IMR-90 (cell line): ENCODE results near the gene CACNA2D4. TPM values are rescaled to one million over a fixed set of nuclear protein-coding genes. Genes with fewer than 3 reads are reported as not detected.

Experiments used
- ATAC-seq: fragments of 200-7000 bp; cut with Tn5 transposase; 2 replicates; pipeline ENCODE4 v1.9.1; 2020; ENCODE audit warnings: low read depth, mild to moderate bottlenecking, moderate library complexity
- BruUV-seq: library from RNA; stranded (reverse); fragments of 400-500 nt; replicated peaks from 2 replicates; lab custom pipeline; 2021; lab: Mats Ljungman, UMichigan
- CTCF ChIA-PET: fragments of 300-600 bp; formaldehyde crosslinking; extraction: SDS; loops from one replicate; lab custom pipeline; 2021; ENCODE audit warnings: antibody characterized with exemption; lab: Yijun Ruan, JAX
- POLR2A ChIA-PET: fragments of 300-600 bp; sonication (Branson Sonifier 250); formaldehyde crosslinking; loops from one replicate; lab custom pipeline; 2022; ENCODE audit warnings: antibody characterized with exemption; ENCODE audit not compliant: unreplicated experiment; lab: Charles Lee
- DNase-seq: peaks from one replicate; pipeline ENCODE4 v3.0.0; 2013
- H2AFZ ChIP-seq: replicated peaks from 2 replicates; pipeline ENCODE3; 2013; ENCODE audit warnings: low read length, mild to moderate bottlenecking; ENCODE audit not compliant: poor library complexity
- H2AK5ac ChIP-seq: 2 replicates; pipeline ENCODE4 v1.6.1; 2013; ENCODE audit warnings: low read depth, low read length, inconsistent platforms
- H2AK9ac ChIP-seq: replicated peaks from 2 replicates; pipeline ENCODE3; 2013; ENCODE audit warnings: mild to moderate bottlenecking, low read depth, low read length, moderate library complexity; ENCODE audit not compliant: poor library complexity
- H2BK120ac ChIP-seq: 2 replicates; pipeline ENCODE4 v1.6.1; 2013; ENCODE audit warnings: low read depth, low read length, inconsistent platforms
- H2BK15ac ChIP-seq: 3 replicates; pipeline ENCODE4 v1.6.1; 2013; ENCODE audit warnings: low read depth, low read length, inconsistent platforms
- H2BK20ac ChIP-seq: 2 replicates; pipeline ENCODE4 v1.6.1; 2013; ENCODE audit warnings: low read depth, mild to moderate bottlenecking, inconsistent platforms, low read length, moderate library complexity
- H2BK5ac ChIP-seq: 2 replicates; pipeline ENCODE4 v1.6.1; 2013; ENCODE audit warnings: mild to moderate bottlenecking, low read depth, low read length, inconsistent platforms; ENCODE audit not compliant: poor library complexity, severe bottlenecking
- H3K14ac ChIP-seq: replicated peaks from 2 replicates; pipeline ENCODE4 v1.6.1; 2013; ENCODE audit warnings: low read depth, low read length, inconsistent platforms
- H3K18ac ChIP-seq: 2 replicates; pipeline ENCODE4 v1.6.1; 2013; ENCODE audit warnings: low read depth, low read length, control low read depth
- H3K23ac ChIP-seq: 2 replicates; pipeline ENCODE4 v1.6.1; 2013; ENCODE audit warnings: low read depth, low read length, inconsistent platforms
- H3K27ac ChIP-seq: 2 replicates; pipeline ENCODE4 v1.5.1; 2013; ENCODE audit warnings: mild to moderate bottlenecking, control low read depth, low read length; ENCODE audit not compliant: insufficient read depth
- H3K27me3 ChIP-seq: 2 replicates; pipeline ENCODE4 v1.6.1; 2013; ENCODE audit warnings: low read length; ENCODE audit not compliant: control insufficient read depth, insufficient read depth
- H3K36me3 ChIP-seq: 2 replicates; pipeline ENCODE4 v1.6.1; 2013; ENCODE audit warnings: low read length, mixed read lengths; ENCODE audit not compliant: control insufficient read depth, insufficient read depth
- H3K4ac ChIP-seq: 2 replicates; pipeline ENCODE4 v1.6.1; 2013; ENCODE audit warnings: low read depth, low read length, inconsistent platforms
- H3K4me1 ChIP-seq: 2 replicates; pipeline ENCODE4 v1.6.1; 2013; ENCODE audit warnings: low read length, mixed read lengths; ENCODE audit not compliant: control insufficient read depth, insufficient read depth
- H3K4me2 ChIP-seq: 2 replicates; pipeline ENCODE4 v1.6.1; 2013; ENCODE audit warnings: low read depth, mild to moderate bottlenecking, control low read depth, low read length, moderate library complexity
- H3K4me3 ChIP-seq: 2 replicates; pipeline ENCODE4 v1.5.1; 2013; ENCODE audit warnings: low read depth, mild to moderate bottlenecking, control low read depth, low read length, moderate library complexity; ENCODE audit not compliant: insufficient read depth
- H3K56ac ChIP-seq: 2 replicates; pipeline ENCODE4 v1.6.1; 2013; ENCODE audit warnings: low read length, inconsistent platforms; ENCODE audit not compliant: insufficient read depth; ENCODE audit errors: extremely low read depth
- H3K79me1 ChIP-seq, 2 experiments: 2 replicates each; pipeline ENCODE4 v1.6.1; 2013; ENCODE audit warnings: low read length in 2 of 2, inconsistent platforms in 1 of 2, low read depth in 1 of 2
- H3K9ac ChIP-seq: 2 replicates; pipeline ENCODE4 v1.6.1; 2013; ENCODE audit warnings: low read depth, low read length, control low read depth
- H3K9me1 ChIP-seq: 2 replicates; pipeline ENCODE4 v1.6.1; 2013; ENCODE audit warnings: low read length, inconsistent platforms; ENCODE audit not compliant: insufficient read depth
- H3K9me3 ChIP-seq: 2 replicates; pipeline ENCODE4 v1.6.1; 2013; ENCODE audit warnings: low read length; ENCODE audit not compliant: control insufficient read depth, insufficient read depth
- H4K20me1 ChIP-seq: 2 replicates; pipeline ENCODE4 v1.6.1; 2013; ENCODE audit warnings: low read length, inconsistent platforms; ENCODE audit not compliant: insufficient read depth
- H4K5ac ChIP-seq: 2 replicates; pipeline ENCODE4 v1.6.1; 2013; ENCODE audit warnings: mild to moderate bottlenecking, low read depth, low read length, control low read depth
- H4K8ac ChIP-seq, 2 experiments: 2 replicates each; pipeline ENCODE4 v1.6.1; 2013; ENCODE audit warnings: low read depth in 2 of 2, low read length in 2 of 2, control low read depth in 1 of 2, inconsistent platforms in 1 of 2
- H4K91ac ChIP-seq: 2 replicates; pipeline ENCODE4 v1.6.1; 2013; ENCODE audit warnings: low read depth, low read length, inconsistent platforms; ENCODE audit not compliant: insufficient read depth
- BHLHE40 ChIP-seq: fragments of 150-350 bp; IDR thresholded peaks from 2 replicates; pipeline ENCODE4 v1.6.1; 2016; ENCODE audit warnings: mild to moderate bottlenecking, low read depth, low read length
- CTCF ChIP-seq: conservative IDR thresholded peaks from 2 replicates; pipeline ENCODE4 v1.5.1; 2012; ENCODE audit warnings: mild to moderate bottlenecking, low read depth, low read length, improper control_type of control experiment
- FOS ChIP-seq: fragments of 150-350 bp; IDR thresholded peaks from 2 replicates; pipeline ENCODE4 v1.6.1; 2016; ENCODE audit warnings: low read depth, low read length
- MAFK ChIP-seq: IDR thresholded peaks from 2 replicates; pipeline ENCODE4 v1.6.1; 2012; ENCODE audit warnings: low read depth, low read length, improper control_type of control experiment
- WGBS, 2 experiments: methylation state at CpG; one replicate each; pipeline versions ENCODE4 v1.1.5 to v1.1.7; 2013; ENCODE audit warnings: missing lambda C conversion rate in 2 of 2; ENCODE audit not compliant: insufficient read length in 1 of 2; ENCODE audit errors: extremely low coverage in 2 of 2; 5-methylcytosine and 5-hydroxymethylcytosine counted together
- dilution Hi-C: fragments of 300-500 bp; cut with HindIII; formaldehyde crosslinking; loops from one replicate; pipeline ENCODE4 v1.14.3; 2018; ENCODE audit warnings: low sequenced_read_pairs; ENCODE audit not compliant: unreplicated experiment
- in situ Hi-C: fragments of 300-500 bp; cut with MboI; formaldehyde crosslinking; loops from 3 replicates; pipeline ENCODE4 v1.14.3; 2019; ENCODE audit warnings: low sequenced_read_pairs, inconsistent platforms, mixed read lengths
- intact Hi-C: fragments of 100-400 bp; cut with micrococcal nuclease; formaldehyde crosslinking; loops from 2 replicates; pipeline ENCODE4 v1.10.0; 2022
- polyA plus RNA-seq, 3 experiments: library from polyadenylated mRNA; depleted of rRNA; stranded (reverse); fragments of >200 nt; gene quantifications; 2 replicates each; pipeline ENCODE4 v1.2.3, GENCODE V29; 2012; ENCODE audit warnings: low replicate concordance in 1 of 3
- total RNA-seq: library from RNA; depleted of rRNA; stranded (reverse); fragments of >200 nt; gene quantifications from 2 replicates; pipeline ENCODE4 v1.2.3, GENCODE V29; 2012

Gene CACNA2D4
- total and polyA plus RNA-seq, 2 of the 4 experiments (the other 2 are of a cell fraction), result 0.18 to 0.22 TPM

GRCh38 chr12:1910468-1910867 lies 8.0 kb downstream of the CACNA2D4 start:
- no CpG with 5 or more reads among the region's 3 CpGs for WGBS, 2 experiments

More at GRCh38 chr12:1910468-1910867, 8.0 kb downstream of the CACNA2D4 start:
- H2BK15ac ChIP-seq, result no peak overlapping the region
- no peak for DNase-seq
- H3K18ac ChIP-seq, result no peak overlapping the region
- no peaks in the 10 kb centered on the region for H3K36me3 ChIP-seq
- H2AK9ac ChIP-seq, result no peak overlapping the region
- H3K9me3 ChIP-seq, result peaks cover 15% of the 10 kb centered on the region
- H3K79me1 ChIP-seq, result no peaks in the 10 kb centered on the region
- no peak overlapping the region for H4K91ac ChIP-seq
- no peak overlapping the region for H2BK120ac ChIP-seq
- no peak for ATAC-seq
- no peak overlapping the region for H3K14ac ChIP-seq
- no peak overlapping the region for H3K4ac ChIP-seq
- no peaks in the 10 kb centered on the region for H4K20me1 ChIP-seq
- TF ChIP-seq CTCF (no peak), FOS (no peak), BHLHE40 (no peak), MAFK (no peak)
- no peak overlapping the region for H3K4me2 ChIP-seq
- intact Hi-C loops, result no loop called here
- no TSS peak for BruUV-seq
- no peak overlapping the region for H2BK20ac ChIP-seq
- H2AFZ ChIP-seq, result no peak overlapping the region
- ChIA-PET POLR2A (no interaction called here), CTCF (no interaction called here)
- H3K9ac ChIP-seq, result no peak overlapping the region
- no peak overlapping the region for H2BK5ac ChIP-seq
- peaks cover 41% of the 10 kb centered on the region for H3K27me3 ChIP-seq
- H3K4me3 ChIP-seq, result no peak overlapping the region
- H4K8ac ChIP-seq, result no peak overlapping the region
- H3K4me1 ChIP-seq, result no peaks in the 10 kb centered on the region
- no peaks in the 10 kb centered on the region for H3K9me1 ChIP-seq
- no peak overlapping the region for H2AK5ac ChIP-seq
- no peak overlapping the region for H3K56ac ChIP-seq
- no peak overlapping the region for H3K27ac ChIP-seq
- no peak overlapping the region for H4K5ac ChIP-seq
- in situ Hi-C loops, result no loop called here
- no peak overlapping the region for H3K23ac ChIP-seq
- dilution Hi-C loops, result no loop called here
